RWPE2 (cell line): ENCODE data around the gene EBPL.

Experiments
- ATAC-seq: fragments of 200-7000 bp; cut with Tn5 transposase; 3 replicates; pipeline ENCODE4 v1.9.1; 2021; ENCODE audit warnings: low read depth
- DNase-seq: peaks from one replicate; pipeline ENCODE4 v3.0.0-alpha.2; 2020; ENCODE audit warnings: low spot score
- H3K27ac ChIP-seq: fragments of 450-650 bp; 2 replicates; pipeline ENCODE4 v1.5.1; 2017; ENCODE audit warnings: mild to moderate bottlenecking; ENCODE audit not compliant: poor library complexity, severe bottlenecking
- H3K27me3 ChIP-seq: fragments of 250-450 bp; sonication (Bioruptor Pico); 2 replicates; pipeline ENCODE4 v1.5.1; 2021; ENCODE audit warnings: mild to moderate bottlenecking, moderate library complexity; ENCODE audit not compliant: insufficient read depth, poor library complexity, severe bottlenecking
- H3K36me3 ChIP-seq: fragments of 250-450 bp; sonication (Bioruptor Pico); 2 replicates; pipeline ENCODE4 v1.5.1; 2020; ENCODE audit warnings: low read depth, mild to moderate bottlenecking, moderate library complexity
- H3K4me1 ChIP-seq: fragments of 250-450 bp; sonication (Bioruptor Pico); 2 replicates; pipeline ENCODE4 v1.5.1; 2021; ENCODE audit warnings: mild to moderate bottlenecking, moderate library complexity; ENCODE audit not compliant: insufficient read depth, poor library complexity, severe bottlenecking
- H3K4me3 ChIP-seq: fragments of 250-450 bp; sonication (Bioruptor Pico); 2 replicates; pipeline ENCODE4 v1.5.1; 2021; ENCODE audit warnings: mild to moderate bottlenecking, moderate library complexity; ENCODE audit not compliant: severe bottlenecking
- H3K9me3 ChIP-seq: fragments of 250-450 bp; sonication (Bioruptor Pico); 2 replicates; pipeline ENCODE4 v1.5.1; 2021; ENCODE audit warnings: mild to moderate bottlenecking, moderate library complexity; ENCODE audit not compliant: severe bottlenecking
- CTCF ChIP-seq: fragments of 450-650 bp; IDR thresholded peaks from one replicate; pipeline ENCODE4 v1.5.1; 2017; ENCODE audit warnings: mild to moderate bottlenecking, moderate library complexity; ENCODE audit not compliant: poor library complexity, severe bottlenecking

The EBPL gene

GRCh38 chr13:49690995-49691784 is at the start of gene EBPL:
Gene EBPL, minus strand, starts transcription at chr13:49691486. Its CDS starts 62 bp downstream, at chr13:49691424.
- H3K36me3 ChIP-seq: peaks cover 30% of the 10 kb centered on the region
- H3K27me3 ChIP-seq: no peaks in the 10 kb centered on the region
- TF ChIP-seq CTCF: no peak
- H3K27ac ChIP-seq: peak within 1 kb of the TSS; percentile 71
- peak; percentile 92 for DNase-seq
- H3K9me3 ChIP-seq: no peaks in the 10 kb centered on the region
- peak; percentile 93 for ATAC-seq
- peaks cover 21% of the 10 kb centered on the region for H3K4me1 ChIP-seq
- H3K4me3 ChIP-seq: peak within 1 kb of the TSS; percentile 98

- TF ChIP-seq CTCF: no peak
- DNase-seq (no peak), ATAC-seq (no peak)
- Histone ChIP-seq H3K27me3 (no peaks in the 10 kb centered on the region), H3K9me3 (no peaks in the 10 kb centered on the region), H3K36me3 (peaks cover 28% of the 10 kb centered on the region), H3K4me1 (peaks cover 1% of the 10 kb centered on the region), H3K27ac (no peak overlapping the region), H3K4me3 (no peak overlapping the region)
These were observed 49.6 kb upstream of the EBPL start for GRCh38 chr13:49740870-49741269.

GRCh38 chr13:49739498-49740187 is 48.4 kb upstream of the EBPL start:
- no peak for ATAC-seq
- TF ChIP-seq CTCF: no peak
- Histone ChIP-seq H3K27me3 (no peaks in the 10 kb centered on the region), H3K4me3 (no peak overlapping the region), H3K27ac (no peak overlapping the region), H3K9me3 (no peaks in the 10 kb centered on the region), H3K36me3 (peaks cover 17% of the 10 kb centered on the region; the same call in 1 of the 2 replicates), H3K4me1 (peaks cover 3% of the 10 kb centered on the region)
- DNase-seq: no peak

- peaks cover 6% of the 10 kb centered on the region for H3K4me1 ChIP-seq
- H3K27ac ChIP-seq: no peak overlapping the region
- ATAC-seq (no peak), DNase-seq (no peak)
- peaks cover 22% of the 10 kb centered on the region for H3K36me3 ChIP-seq
- H3K4me3 ChIP-seq: no peak overlapping the region
- H3K27me3 ChIP-seq: no peaks in the 10 kb centered on the region
- no peak for TF ChIP-seq CTCF
- H3K9me3 ChIP-seq: no peaks in the 10 kb centered on the region
These were observed 42.1 kb upstream of the EBPL start for GRCh38 chr13:49733181-49733951.
